GM20000 (cell line): Measurements from ENCODE around the gene CUBN.

ENCODE experiments used
- DNase-seq: peaks from one replicate; pipeline ENCODE4 v3.0.0; 2012; ENCODE audit warnings: low spot score
- TF ChIP-seq, protein P1 (sequence below): IDR thresholded peaks from 2 replicates; pipeline ENCODE4 v1.5.1; 2012; ENCODE audit warnings: mild to moderate bottlenecking, control low read depth; ENCODE audit errors: extremely low read depth, missing control alignments

CUBN gene

DNA sequence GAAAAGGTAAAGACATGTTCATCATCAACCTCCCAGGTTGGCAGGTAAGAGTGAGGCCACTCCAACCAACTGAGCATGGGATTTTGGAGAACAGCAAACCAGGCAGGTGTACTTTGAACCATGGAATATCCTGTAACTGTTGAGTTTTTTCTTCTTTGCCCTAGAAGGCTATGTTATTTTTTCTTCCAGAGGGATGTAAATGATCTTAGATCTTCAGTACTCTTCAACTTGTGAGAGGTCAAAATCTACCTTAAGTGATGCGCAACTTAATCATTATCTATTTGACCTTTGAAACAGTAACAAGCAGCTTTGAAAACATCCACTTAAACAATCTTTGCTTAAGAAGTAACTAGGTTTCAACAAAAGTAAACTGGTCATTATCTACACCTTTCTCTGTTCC lies at the start of gene CUBN:
TSS of gene CUBN (minus strand) at position 71 of the 400 bp plus-strand sequence. CDS start at position 25, 46 bp downstream.
- DNase-seq = no peak
- TF ChIP-seq, protein P1, sequence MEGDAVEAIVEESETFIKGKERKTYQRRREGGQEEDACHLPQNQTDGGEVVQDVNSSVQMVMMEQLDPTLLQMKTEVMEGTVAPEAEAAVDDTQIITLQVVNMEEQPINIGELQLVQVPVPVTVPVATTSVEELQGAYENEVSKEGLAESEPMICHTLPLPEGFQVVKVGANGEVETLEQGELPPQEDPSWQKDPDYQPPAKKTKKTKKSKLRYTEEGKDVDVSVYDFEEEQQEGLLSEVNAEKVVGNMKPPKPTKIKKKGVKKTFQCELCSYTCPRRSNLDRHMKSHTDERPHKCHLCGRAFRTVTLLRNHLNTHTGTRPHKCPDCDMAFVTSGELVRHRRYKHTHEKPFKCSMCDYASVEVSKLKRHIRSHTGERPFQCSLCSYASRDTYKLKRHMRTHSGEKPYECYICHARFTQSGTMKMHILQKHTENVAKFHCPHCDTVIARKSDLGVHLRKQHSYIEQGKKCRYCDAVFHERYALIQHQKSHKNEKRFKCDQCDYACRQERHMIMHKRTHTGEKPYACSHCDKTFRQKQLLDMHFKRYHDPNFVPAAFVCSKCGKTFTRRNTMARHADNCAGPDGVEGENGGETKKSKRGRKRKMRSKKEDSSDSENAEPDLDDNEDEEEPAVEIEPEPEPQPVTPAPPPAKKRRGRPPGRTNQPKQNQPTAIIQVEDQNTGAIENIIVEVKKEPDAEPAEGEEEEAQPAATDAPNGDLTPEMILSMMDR = no peak

DNA sequence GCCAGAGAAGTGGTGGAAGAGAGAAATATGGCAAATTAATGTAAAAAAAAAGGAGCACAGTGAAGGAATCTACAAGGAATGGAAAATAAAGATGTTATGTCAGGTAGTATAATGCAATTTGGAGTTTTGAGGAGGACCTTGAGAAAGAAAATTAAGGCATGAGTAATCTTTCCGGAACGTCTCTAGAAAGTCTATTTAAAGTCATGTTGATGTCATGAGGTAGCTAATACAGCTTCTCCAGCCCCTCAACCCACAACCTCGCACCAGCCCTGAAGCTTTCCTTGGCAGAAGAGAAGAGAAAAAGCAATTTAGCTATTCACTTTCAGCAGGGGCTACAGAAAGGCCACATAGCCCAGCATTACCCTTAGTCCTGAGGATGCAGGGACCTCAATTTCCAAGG lies 49.4 kb upstream of the CUBN start:
- DNase-seq = no peak

GRCh38 chr10:17178006-17178405 lies 48.4 kb upstream of the CUBN start:
- TF ChIP-seq, protein P1 = no peak
- no peak for DNase-seq

More for the DNA sequence above, 49.4 kb upstream of the CUBN start:
- TF ChIP-seq, protein P1 = no peak

- TF ChIP-seq, protein P1 = no peak
- DNase-seq = no peak
Observed at GRCh38 chr10:17177014-17177413, 47.4 kb upstream of the CUBN start.

DNA sequence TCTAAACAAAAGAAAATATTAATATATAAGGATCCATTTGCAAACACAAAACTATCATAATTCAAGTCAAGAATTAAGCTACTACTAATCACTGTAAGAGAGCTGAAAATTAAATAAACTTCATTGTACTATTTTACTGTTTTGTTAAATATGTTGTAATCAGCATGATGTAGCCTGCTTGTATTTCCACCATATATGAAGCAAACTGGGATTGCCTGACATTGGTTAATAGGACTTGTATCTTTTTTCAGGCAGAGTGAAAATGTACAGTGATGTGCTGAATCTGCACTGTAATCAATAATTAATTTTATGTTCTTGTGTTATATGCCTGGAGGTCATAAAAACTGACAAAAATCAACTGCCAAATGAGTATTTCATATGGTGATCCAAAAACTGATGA lies 46.5 kb upstream of the CUBN start:
- TF ChIP-seq, protein P1 = no peak
- no peak for DNase-seq

DNA sequence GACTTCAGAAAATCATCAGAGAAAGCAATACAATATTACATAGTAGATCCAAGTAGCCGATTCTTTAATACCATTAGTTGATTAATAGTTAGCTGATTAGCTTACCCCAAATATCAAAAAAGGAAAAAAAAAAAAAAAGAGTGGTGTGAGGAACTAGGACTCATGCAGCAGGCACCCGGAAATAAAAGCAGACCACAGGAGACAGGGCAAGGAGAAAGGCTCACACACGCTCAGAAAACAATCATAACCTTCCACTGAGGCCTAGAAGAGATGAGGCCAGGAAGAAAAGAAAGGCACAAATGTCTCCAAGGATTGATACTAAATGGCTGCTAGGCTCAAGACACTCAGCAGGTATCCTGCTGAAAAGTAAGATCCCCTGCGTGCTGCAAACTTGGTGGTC lies 45.9 kb upstream of the CUBN start:
- TF ChIP-seq, protein P1 = no peak
- DNase-seq = no peak

GRCh38 chr10:17174626-17175025 lies 45.0 kb upstream of the CUBN start:
- TF ChIP-seq, protein P1 = no peak
- DNase-seq = no peak
